ENCODE measurements around the gene PRDM5. TPM values are rescaled to one million over a fixed set of nuclear protein-coding genes. Genes with fewer than 3 reads are reported as not detected.

PRDM5 gene
- total RNA-seq, 1 donor from 2014 or later, result 16.6 TPM

DNA sequence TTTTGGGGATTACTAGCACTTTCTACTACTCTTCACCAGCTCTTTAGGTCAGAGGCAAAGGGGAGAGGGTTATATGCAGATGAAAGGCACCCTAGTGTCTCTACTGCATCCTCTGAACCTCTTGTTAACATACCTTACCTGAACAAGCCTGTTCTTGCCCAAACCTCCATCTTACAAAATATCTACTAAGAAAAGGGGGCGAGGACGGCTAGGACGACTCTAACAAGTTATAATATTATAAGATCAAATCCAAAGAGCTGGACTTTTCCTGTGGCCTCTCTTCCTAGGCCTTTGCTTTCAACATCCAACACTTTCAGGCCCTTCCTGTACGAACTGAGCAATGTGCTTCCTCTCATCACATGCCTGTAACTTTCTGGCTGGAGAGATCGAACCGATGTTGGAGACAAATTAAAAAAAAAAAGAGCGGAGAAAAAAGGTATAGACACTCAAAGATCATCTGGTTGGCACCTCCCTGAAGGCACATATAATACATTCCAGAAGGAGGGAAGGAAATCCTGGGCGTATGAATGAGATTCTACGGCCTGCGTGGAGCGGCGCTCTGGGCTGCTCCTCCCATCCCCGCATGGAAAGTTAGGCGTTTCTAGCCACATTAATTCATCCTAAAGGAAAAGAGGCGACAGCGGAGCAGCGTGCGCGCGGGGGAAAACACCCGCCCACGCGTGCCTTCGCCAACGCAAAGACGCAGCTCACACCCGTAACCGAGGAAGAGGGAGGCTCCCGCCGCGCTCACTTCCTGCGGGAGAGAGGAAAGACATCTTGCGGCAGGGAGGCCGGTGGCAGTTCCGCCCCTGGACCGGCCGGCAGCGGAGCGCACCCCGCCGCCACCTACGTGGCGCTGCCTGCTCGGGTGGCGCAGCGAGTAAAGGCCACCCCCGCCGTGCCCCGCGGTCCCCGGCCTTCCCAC lies 808 bp downstream of the PRDM5 start:
- peak overlapping the region; percentile 91 for H3K27ac Mint-ChIP-seq (ENCODE audit: unreplicated experiment)
- peak; percentile 70 for DNase-seq
- H3K9me3 Mint-ChIP-seq (ENCODE audit: unreplicated experiment), result peaks cover 7% of the 10 kb centered on the region
- H3K4me1 Mint-ChIP-seq (ENCODE audit: low read depth, unreplicated experiment), result peaks cover 7% of the 10 kb centered on the region
- peak overlapping the region; percentile 97 for H3K4me3 Mint-ChIP-seq (ENCODE audit: unreplicated experiment)
- no peaks in the 10 kb centered on the region for H3K36me3 Mint-ChIP-seq (ENCODE audit: unreplicated experiment)
- TF ChIP-seq, protein P1, sequence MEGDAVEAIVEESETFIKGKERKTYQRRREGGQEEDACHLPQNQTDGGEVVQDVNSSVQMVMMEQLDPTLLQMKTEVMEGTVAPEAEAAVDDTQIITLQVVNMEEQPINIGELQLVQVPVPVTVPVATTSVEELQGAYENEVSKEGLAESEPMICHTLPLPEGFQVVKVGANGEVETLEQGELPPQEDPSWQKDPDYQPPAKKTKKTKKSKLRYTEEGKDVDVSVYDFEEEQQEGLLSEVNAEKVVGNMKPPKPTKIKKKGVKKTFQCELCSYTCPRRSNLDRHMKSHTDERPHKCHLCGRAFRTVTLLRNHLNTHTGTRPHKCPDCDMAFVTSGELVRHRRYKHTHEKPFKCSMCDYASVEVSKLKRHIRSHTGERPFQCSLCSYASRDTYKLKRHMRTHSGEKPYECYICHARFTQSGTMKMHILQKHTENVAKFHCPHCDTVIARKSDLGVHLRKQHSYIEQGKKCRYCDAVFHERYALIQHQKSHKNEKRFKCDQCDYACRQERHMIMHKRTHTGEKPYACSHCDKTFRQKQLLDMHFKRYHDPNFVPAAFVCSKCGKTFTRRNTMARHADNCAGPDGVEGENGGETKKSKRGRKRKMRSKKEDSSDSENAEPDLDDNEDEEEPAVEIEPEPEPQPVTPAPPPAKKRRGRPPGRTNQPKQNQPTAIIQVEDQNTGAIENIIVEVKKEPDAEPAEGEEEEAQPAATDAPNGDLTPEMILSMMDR (IDR thresholded peaks at IDR 0.05; ENCODE audit: partially characterized antibody, unreplicated experiment), result no peak
- peaks cover 4% of the 10 kb centered on the region for H3K27me3 Mint-ChIP-seq (ENCODE audit: unreplicated experiment)

DNA sequence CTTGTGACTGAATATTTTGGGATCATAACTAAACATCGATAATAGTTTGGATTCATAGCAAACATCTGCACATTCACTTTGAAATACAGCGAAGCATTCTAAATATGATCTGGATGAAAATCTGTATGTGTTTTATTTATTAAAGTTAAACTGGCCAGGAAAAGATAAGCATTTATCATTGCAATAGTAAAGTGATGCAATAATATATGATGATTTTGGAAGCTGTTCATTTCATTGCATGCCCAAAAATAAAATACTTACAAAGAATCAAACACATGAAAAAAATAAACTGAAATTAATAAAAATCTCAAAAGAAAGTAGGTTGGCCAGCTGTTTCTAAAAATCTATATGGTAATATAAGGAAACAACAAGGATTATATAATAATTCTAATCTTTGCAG lies 1.9 kb downstream of the PRDM5 start:
- no peak for DNase-seq
- Mint-ChIP-seq H3K4me3 (ENCODE audit: unreplicated experiment) (peak overlapping the region; percentile 28), H3K36me3 (ENCODE audit: unreplicated experiment) (no peaks in the 10 kb centered on the region), H3K27me3 (ENCODE audit: unreplicated experiment) (peaks cover 7% of the 10 kb centered on the region), H3K4me1 (ENCODE audit: low read depth, unreplicated experiment) (peaks cover 13% of the 10 kb centered on the region), H3K27ac (ENCODE audit: unreplicated experiment) (peak overlapping the region; percentile 21), H3K9me3 (ENCODE audit: unreplicated experiment) (peaks cover 7% of the 10 kb centered on the region)
- TF ChIP-seq, protein P1 (IDR thresholded peaks at IDR 0.05; ENCODE audit: partially characterized antibody, unreplicated experiment), result no peak

- Mint-ChIP-seq H3K4me1 (ENCODE audit: low read depth, unreplicated experiment) (peaks cover 19% of the 10 kb centered on the region), H3K36me3 (ENCODE audit: unreplicated experiment) (no peaks in the 10 kb centered on the region), H3K9me3 (ENCODE audit: unreplicated experiment) (peaks cover 11% of the 10 kb centered on the region), H3K4me3 (ENCODE audit: unreplicated experiment) (no peak overlapping the region), H3K27me3 (ENCODE audit: unreplicated experiment) (peaks cover 7% of the 10 kb centered on the region), H3K27ac (ENCODE audit: unreplicated experiment) (no peak overlapping the region)
- TF ChIP-seq, protein P1 (IDR thresholded peaks at IDR 0.05; ENCODE audit: partially characterized antibody, unreplicated experiment), result peak; percentile 12
- DNase-seq, result no peak
Observed at GRCh38 chr4:120919358-120919757, 3.2 kb downstream of the PRDM5 start.

DNA sequence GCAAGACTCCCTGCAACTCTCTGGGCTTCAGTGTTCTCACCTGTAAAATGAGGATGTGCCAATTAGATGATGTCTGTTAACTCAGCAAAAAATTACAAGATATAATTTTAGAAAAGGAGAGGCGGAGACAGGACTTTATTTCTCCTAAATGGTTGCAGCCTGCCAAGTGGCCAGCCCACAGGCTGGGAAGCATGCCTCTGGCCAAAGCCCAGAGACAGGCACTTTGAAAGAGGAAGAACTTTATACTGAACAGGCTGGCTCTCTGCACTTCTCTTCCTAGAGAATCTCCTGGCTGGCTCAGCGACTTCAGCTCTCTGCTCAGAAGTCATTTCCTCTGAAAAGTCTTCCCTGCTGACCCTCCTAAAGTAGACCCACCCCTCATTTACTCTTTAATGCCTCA lies 3.7 kb downstream of the PRDM5 start:
- peaks cover 7% of the 10 kb centered on the region for H3K27me3 Mint-ChIP-seq (ENCODE audit: unreplicated experiment)
- H3K4me3 Mint-ChIP-seq (ENCODE audit: unreplicated experiment), result no peak overlapping the region
- H3K36me3 Mint-ChIP-seq (ENCODE audit: unreplicated experiment), result no peaks in the 10 kb centered on the region
- peaks cover 23% of the 10 kb centered on the region for H3K4me1 Mint-ChIP-seq (ENCODE audit: low read depth, unreplicated experiment)
- TF ChIP-seq, protein P1 (IDR thresholded peaks at IDR 0.05; ENCODE audit: partially characterized antibody, unreplicated experiment), result peak; percentile 7
- no peak for DNase-seq
- no peak overlapping the region for H3K27ac Mint-ChIP-seq (ENCODE audit: unreplicated experiment)
- H3K9me3 Mint-ChIP-seq (ENCODE audit: unreplicated experiment), result peaks cover 11% of the 10 kb centered on the region

GRCh38 chr4:120918092-120918491 lies 4.4 kb downstream of the PRDM5 start:
- Mint-ChIP-seq H3K4me1 (ENCODE audit: low read depth, unreplicated experiment) (peaks cover 24% of the 10 kb centered on the region), H3K4me3 (ENCODE audit: unreplicated experiment) (no peak overlapping the region), H3K9me3 (ENCODE audit: unreplicated experiment) (peaks cover 10% of the 10 kb centered on the region), H3K36me3 (ENCODE audit: unreplicated experiment) (no peaks in the 10 kb centered on the region), H3K27ac (ENCODE audit: unreplicated experiment) (no peak overlapping the region), H3K27me3 (ENCODE audit: unreplicated experiment) (peaks cover 7% of the 10 kb centered on the region)
- no peak for DNase-seq
- TF ChIP-seq, protein P1 (IDR thresholded peaks at IDR 0.05; ENCODE audit: partially characterized antibody, unreplicated experiment), result no peak

Data from glutamatergic neuron (in vitro differentiated cells).